DMS153 (cell line): ENCODE data around the gene FAM185A.
"Not testable (repeated sequence)": the region's sequence is repeated elsewhere in the genome, so short reads cannot be mapped to it uniquely, and the experiment has no call there.

ENCODE experiments used
- DNase-seq: peaks from one replicate; lab custom pipeline; 2025; lab: John Stamatoyannopoulos, UW

Gene FAM185A

DNA sequence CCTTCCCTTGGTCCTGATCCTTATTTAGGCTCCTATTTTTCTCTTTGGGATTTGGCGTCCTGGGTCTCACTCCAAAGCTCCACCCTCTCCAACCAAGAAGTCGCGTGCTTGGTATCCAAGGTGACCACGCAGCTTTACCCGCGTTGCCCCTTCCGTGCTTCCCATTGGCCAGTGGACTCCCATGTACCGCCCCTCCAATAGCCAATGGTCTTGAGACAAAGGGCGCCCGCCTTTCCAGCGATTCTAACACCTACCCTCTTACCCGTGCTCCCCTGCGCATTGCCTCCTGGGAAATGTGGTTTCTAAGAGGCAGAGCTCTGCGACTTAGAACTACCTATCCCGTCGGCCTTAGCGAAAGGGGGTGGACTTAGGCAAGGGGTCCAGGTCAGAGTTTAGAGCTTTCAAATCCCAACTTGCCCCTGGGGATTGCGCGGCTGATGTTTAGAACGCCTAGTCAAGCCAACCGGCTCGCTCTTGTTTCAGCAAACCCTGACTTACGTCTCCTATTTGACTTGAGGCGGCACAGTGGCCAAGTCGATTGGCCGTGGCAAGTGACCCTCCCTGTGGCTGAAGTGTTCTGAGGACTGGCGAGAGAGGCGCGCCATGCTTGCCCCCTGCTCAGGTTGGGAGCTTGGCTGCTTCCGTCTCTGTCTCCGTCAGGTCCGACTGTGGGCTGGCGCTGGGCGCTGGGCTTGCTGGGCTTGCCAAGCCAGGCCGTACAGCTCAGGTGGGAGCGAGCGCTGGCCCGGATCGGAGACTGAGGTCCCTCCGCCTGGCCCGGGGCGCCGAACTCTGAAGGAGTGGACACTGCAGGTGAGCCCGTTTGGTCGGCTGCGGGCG is at the start of gene FAM185A:
Gene FAM185A, plus strand, starts transcription at position 395 of the 840 bp plus-strand sequence. Its CDS starts 209 bp downstream, at position 604.
- DNase-seq = peak; percentile 99

DNA sequence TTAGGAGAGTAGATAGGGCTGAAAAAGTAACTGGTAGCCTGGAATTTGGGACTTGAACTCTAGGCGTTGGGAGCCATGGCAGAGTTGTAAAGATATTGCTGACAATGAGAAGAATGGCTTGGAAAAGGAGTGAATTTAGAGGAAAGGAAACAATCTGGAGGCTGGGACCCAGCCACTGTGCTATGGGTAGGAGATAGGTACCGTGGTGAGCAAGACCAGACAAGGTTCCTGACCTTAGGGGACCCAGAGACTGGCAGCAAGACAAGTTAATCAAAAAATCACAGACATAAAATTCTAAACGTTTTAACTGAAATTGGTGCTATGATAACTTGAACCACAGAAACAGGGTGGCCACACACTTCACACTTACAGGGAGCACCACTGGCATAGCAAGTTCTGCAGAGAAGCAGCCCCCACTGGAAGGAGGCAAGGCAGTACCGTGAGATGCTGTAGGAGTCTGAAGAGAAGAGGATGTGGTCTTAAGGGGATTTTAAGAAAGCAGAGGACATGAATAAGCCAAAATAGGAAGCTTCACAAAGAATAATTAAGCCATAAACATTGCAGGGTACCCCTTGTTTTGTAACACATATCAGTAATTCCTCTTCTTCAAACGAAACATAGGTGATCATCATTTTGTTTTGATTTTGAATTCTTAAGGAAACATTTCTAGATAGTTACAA is 35.6 kb upstream of the FAM185A start:
- DNase-seq = not testable (repeated sequence)

DNA sequence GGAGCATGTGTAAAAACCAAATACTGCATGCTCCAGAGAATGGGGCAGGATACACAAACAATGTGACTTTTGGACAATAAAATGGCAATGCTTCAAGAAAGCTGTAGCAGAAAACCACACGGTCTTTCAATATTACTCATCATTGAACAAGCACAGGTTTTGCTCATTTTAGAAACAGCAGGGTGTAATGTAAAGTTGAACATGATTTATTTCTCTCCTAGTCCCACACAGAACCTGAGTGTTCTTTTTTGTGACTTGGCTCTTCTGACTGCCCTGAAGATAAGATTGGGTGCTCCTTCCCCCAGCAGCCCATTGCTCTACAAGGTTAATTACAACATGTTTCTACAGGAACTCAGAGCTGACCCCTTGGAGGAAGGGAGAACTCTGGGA is 35.1 kb upstream of the FAM185A start:
- not testable (repeated sequence) for DNase-seq

DNA sequence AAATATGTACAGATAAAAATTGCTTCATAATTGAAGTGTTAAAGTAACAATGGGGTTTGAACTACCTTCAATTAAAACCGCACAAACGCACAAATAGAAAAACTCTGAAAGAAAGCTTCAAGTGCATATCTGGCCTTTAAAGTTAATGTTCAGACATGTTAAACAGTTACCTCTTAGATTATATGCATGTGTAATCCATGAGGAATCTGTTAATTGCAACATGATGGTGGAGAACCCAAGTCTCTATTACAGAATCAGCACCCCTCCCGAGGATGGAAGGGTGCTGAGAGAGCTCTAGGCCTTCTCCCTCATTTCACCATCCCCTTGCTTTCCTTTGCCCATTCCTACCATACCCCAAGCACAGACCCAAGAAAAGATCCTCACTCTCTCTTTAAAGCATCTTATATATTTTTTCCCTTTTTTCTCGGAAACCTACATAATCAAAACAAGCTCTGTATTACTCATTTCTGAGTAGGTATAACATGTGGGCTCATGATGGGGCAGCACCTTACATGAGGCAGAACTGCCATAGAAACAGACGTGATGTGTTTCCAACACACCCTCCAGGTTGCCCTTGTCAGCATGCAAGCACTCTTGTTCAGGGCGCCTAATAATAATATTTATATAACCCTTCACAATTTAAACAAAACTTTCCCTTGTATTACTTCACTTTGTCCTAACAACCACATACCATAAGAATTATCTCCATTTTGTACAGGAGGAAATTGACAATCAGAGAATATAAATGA is 33.9 kb upstream of the FAM185A start:
- not testable (repeated sequence) for DNase-seq

DNA sequence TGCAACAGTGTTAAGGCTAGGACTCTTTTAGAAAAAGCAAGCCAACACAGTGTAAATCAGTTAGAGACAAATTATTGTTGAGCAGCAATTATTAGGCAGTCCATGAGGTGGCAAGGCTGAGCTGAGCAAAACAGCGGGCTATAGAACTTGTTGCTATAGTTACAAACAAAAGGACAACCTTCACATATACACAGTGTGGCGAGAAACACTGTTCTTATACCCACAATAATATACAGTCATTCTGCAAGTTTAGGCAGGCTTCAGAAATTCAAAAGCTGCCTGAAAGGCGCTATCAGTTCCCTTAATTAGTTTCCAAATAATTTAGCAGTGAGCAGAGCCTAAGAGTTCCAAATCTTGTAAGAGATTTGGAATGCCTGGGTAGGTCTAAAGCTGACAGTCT is 33.1 kb upstream of the FAM185A start:
- not testable (repeated sequence) for DNase-seq

DNA sequence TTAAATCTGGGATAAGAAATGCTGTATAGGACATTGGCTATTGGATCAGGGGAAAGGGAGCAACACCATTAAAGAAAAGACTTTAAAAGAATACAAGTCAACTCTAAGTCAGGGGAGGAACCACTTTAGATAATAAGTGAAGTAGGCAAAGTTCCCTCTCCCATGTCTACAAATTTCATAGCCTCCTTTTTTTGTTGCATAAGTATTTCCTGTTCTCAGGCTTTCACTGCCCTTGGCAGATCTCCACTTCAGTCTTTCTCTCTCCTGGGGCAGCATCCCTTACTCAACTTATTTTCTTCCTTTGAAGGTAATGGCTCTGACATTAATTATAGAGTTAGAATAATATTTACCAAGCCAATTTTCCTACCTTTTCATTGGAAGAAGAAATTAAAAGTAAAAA is 30.3 kb upstream of the FAM185A start:
- not testable (repeated sequence) for DNase-seq

DNA sequence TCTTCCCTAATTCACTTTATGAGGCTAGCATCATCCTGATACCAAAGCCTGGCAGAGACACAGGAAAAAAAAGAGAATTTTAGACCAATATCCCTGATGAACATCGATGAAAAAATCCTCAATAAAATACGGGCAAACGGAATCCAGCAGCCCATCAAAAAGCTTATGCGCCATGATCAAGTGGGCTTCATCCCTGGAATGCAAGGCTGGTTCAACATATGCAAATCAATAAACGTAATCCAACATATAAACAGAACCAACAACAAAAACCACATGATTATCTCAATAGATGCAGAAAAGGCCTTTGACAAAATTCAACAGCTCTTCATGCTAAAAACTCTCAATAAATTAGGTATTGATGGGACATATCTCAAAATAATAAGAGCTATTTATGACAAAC is 22.6 kb upstream of the FAM185A start:
- not testable (repeated sequence) for DNase-seq

DNA sequence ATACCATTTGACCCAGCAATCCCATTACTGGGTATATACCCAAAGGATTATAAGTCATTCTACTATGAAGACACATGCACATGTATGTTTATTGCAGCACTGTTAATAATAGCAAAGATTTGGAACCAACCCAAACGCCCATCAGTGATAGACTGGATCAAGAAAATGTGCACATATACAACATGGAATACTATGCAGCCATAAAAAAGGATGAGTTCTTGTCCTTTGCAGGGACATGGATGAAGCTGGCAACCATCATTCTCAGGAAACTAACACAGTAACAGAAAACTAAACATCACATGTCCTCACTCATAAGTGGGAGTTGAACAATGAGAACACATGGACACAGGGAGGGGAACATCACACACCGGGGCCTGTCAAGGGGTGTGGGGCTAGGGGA is 19.1 kb upstream of the FAM185A start:
- DNase-seq = not testable (repeated sequence)

DNA sequence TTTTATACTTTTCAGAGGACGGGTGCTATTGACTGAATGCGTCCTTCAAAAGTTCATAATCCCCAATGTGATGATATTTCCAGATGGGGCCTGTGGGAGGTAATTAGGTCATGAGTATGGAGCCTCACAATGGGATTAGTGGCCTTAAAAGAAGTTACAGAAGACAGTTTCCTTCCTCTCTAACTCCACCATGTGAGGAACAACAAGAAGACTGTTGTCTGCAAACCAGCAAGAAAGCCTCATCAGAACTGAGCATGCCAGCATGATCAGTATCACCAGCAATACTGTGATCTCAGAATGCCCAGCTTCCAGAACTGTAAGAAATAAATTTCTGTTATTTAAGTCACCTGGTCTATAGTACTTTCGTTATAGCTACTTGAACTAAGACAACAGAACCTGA is 18.4 kb upstream of the FAM185A start:
- not testable (repeated sequence) for DNase-seq

DNA sequence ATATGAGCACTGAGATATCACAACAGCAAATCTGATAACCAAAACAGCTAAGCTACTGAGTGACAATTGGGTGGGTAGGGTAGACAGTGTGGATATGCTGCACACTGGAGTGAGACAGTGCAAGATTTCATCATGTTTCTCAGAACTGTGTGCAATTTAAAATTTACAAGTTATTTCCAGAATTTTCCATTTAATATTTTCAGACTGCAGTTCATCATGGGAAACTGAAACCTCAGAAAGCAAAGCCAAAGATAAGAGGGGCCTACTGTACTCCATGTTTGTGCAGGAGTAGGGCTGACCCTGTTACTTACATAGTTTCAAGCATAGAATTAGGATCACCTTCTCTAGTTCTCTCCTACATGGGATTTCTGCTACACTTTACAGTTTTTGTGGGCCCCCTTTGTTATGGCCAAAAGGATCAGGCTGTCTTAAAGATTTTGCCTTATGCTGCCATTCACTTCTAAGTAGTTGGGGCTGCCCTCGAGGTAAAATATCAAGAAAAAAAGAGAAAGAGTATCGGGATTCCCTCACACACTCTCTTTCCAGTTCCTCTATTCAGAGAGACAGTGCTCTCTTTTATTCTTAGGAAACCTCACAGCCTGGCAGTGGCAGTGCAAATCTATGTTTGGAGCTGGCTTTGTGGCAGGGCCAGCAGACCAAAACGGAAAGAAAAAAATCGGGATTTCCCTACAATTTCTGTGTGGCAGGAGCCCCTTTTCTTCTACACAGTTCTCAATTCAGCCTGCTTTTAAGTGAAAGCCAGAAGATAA is 6.6 kb upstream of the FAM185A start:
- not testable (repeated sequence) for DNase-seq

DNA sequence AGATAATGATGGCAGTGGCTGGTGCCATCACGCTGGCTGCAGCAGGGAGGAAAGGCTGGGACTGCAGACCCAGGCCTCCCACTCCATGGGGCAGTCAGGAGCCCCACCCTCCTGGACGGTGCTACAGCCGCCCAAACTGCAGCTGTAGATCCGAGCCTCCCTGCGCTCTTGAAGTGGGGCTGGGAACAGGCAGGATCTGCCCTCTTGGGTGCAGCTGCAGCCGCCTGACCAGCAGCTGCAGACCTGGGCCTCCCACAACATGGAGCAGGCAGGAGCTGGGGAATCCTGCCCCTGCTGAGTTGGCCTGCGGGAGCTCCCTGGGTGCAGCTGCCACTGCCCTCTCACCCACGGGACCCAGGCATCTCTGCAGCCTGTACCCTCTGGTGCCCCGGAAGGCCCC is 4.9 kb upstream of the FAM185A start:
- not testable (repeated sequence) for DNase-seq

DNA sequence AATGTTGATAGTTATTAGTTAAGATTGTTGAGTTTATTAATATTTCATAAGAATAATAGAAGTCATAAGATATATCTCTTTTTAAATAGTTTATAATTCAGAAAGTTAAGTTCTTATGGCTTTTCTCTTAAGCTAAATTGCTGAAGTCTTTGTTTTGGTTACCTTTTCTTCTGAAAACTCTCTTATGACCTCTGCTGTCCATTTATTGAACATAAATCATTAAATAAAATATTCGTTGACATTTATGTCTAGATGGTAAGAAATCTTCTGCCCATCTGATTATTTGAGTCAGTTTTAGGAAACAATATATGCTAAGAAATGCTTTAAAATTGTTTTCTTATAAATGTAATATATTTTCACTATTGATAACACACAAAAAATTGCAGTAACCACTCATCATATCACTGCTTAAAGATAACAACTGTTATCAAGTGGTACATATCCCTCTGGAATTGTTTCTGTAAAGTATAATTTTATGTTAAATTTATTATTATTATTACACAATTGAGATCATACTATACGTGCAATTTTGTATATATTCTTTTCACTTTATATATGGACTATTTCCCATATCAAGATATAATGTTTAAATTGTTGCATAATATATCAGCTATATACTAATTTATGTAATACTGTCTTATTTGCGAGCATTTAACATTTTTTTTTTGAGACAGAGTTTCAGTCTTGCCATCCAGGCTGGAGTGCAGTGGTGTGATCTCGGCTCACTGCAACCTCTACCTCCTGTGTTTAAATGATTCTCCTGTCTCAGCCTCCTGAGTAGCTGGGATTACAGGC is 3.1 kb upstream of the FAM185A start:
- DNase-seq = not testable (repeated sequence)

DNA sequence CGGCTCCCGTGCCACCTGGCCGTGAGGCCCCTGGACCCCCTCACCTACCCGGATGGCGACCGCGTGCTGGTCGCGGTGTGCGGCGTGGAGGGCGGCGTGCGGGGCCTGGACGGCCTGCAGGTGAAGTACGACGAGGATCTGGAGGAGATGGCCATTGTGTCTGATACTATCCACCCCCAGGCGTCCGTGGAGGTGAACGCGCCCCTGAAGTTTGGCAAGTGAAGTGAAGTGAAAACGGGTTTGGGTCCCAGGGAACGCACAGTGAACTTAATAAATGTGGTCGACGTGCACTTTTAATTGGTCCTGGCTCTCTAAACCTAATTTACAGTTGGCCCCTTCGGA is 617 bp downstream of the FAM185A start:
- DNase-seq = not testable (repeated sequence)

DNA sequence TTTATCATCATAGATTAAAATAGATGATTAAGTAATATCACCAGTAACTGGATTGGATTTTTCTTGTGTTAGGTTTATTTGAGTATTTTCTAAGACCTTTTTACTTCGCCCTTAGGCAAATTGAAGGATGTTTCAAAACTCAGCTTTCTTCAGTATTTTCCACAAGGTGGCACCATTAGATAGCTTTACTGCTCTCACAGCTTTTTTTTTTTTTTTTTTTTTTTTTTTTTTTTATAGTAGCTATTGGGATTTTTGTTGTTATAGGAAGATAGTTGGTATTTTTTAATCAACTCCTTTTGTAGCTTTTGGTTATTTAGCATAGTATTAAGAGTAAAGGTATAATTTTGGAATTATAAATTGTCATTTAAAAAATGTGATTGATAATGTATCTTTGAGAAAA is 9.4 kb downstream of the FAM185A start:
- DNase-seq = not testable (repeated sequence)

DNA sequence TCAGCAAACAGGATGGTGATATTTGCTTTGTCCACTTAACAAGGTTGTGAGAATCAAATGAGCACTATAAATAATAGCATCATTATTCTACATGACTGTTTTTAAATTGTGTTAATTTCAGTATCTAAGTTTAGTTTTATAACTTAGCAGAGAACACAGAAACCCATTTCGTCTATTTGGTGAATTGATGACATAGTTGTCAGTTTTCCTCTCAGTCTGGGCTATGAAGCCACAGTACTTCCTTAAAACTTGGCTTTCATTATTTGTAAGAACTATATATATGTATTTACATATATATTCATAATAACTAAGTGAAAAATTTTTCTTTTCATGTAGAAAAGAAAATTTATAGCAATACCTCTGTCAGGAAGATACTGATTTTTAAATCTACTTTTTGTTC is 11.1 kb downstream of the FAM185A start:
- DNase-seq = not testable (repeated sequence)

DNA sequence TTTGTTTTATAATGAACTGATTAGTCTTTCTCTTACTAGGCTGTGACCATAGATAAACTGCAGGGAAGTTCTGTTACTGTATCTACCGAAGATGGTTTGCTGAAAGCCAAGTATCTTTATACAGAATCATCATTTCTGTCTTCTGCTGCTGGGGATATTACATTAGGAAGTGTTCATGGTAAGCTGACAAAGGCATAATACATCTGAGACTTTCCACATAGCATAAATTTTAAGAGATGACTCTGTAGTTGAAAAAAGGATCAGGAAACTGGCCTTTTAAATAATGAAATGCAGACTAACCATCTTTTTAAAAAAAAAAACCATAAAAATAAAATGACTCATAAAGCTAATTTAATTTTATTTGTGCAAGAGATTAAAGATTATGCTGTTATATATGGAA is 12.4 kb downstream of the FAM185A start:
- DNase-seq = not testable (repeated sequence)

DNA sequence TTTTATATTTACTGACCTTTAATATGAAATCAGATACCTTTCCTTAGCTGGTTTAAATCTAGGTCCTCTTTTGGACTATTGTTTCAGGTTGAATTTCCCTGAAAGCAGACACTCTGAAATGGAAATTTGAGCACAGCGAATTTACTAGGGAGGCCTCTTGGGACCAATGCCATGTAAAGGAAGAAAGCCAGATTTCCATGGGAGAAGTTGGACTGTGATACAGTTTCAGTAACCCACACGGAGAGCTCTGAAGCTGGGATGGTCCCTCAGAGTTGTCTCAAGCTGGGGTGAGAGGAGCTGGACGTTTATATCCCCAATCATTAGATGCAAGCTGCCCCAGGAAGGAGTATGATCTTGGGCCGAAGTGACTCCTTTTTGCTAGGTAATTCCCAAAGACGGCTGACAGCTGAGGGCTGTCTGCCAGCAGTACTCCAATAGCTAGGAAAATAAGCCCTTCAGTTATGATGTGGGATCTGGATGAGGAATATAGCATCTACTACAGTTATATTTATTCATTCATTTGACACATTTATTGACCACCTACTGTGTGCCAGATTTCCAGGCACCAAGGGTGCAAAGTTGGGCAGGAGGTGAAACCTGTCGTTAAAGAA is 14.6 kb downstream of the FAM185A start:
- not testable (repeated sequence) for DNase-seq

DNA sequence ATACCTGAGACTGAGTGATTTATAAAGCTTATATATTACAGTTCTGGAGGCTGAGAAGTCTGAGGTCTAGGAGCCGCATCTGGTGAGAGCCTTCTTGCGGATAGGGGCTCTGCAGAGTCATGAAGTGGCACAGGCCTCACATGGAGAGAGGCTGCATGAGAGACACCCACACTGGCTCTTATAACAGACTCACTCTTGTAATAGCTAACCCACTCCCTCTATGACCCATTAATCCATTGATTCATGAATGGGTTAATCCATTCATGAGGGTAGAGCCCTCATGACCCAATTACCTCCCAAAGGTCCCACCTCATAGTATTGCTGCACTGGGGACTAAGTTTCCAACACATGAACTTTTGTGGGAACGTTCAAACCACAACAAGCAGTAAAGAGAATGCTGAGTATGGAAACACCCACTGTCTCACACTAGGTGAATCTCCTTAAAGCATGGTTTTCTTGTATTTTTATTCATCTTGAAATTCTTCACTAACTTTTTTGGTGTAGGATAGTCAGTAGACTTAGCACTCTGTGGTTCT is 20.9 kb downstream of the FAM185A start:
- not testable (repeated sequence) for DNase-seq

DNA sequence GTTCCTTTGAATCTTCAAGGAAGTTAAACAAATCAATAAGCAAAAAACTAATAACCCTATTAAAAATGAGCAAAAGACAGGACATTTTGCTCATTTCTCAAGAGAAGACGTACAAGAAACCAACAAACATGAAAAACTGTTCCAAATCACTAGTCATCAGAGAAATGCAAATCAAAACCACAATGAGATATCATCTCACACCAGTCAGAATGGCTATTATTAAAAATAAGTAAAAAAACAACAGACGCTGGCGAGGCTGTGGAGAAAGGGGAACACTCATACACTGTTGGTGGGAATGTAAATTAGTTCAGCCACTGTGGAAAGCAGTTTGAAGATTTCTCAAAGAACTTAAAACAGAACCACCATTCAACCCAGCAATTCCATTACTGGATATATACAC is 21.7 kb downstream of the FAM185A start:
- DNase-seq = not testable (repeated sequence)

DNA sequence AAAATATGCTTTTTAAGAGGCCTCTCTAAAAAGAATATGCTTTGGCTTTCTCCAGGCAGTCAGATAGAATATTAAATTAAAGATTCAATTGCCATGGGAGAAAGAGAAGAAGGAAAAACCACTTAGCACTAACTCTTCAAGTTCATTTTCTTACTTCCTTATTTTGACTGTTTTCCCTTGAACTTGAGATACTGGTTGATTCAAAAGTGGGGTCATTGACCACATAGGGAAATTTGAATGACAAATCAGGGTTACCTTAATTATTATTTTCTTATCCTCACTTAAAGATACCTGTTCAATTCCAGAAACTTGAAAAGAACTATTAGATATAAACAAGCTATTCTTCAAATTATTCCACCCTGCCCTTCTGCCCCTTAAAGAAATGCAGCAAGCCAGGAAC is 27.4 kb downstream of the FAM185A start:
- DNase-seq = not testable (repeated sequence)
